K562 (cell line): ENCODE measurements around the gene FRMD5. TPM values are rescaled to one million over a fixed set of nuclear protein-coding genes. Genes with fewer than 3 reads are reported as not detected.

Experiments used
- ATAC-seq: fragments of 200-7000 bp; cut with Tn5 transposase; 3 replicates; pipeline ENCODE4 v1.9.1; 2020; ENCODE audit warnings: moderate library complexity
- BruUV-seq: library from RNA; stranded (reverse); fragments of 400-500 nt; replicated peaks from 2 replicates; lab custom pipeline; 2021; lab: Mats Ljungman, UMichigan
- CTCF ChIA-PET: fragments of 300-600 bp; formaldehyde crosslinking; extraction: SDS; loops from one replicate; lab custom pipeline; 2021; ENCODE audit warnings: low intra/inter-chr PET ratio; lab: Yijun Ruan, JAX
- POLR2A ChIA-PET: fragments of 300-600, 350-650 bp; sonication (Branson Sonifier 250); formaldehyde crosslinking; extraction: SDS; loops from one replicate; lab custom pipeline; 2021; ENCODE audit warnings: antibody characterized with exemption, inconsistent platforms; lab: Yijun Ruan, JAX
- DNase-seq, 4 experiments: peaks; one replicate each; pipeline versions ENCODE4 v3.0.0 to v3.0.0-alpha.2; 2011 to 2018; ENCODE audit warnings: low spot score in 3 of 4, mixed read lengths in 3 of 4; ENCODE audit errors: extremely low read depth in 1 of 4
- FAIRE-seq: peaks from 2 replicates; lab custom pipeline; 2011; peaks lifted over from hg19 to GRCh38; lab: Jason Lieb, UNC
- H2AFZ ChIP-seq: 2 replicates; pipeline ENCODE4 v1.6.0; 2011; ENCODE audit warnings: low read depth, low read length, control low read depth, inconsistent platforms
- H3K27ac ChIP-seq: fragments of 200-600 bp; 3 replicates; pipeline ENCODE4 v1.8.0; 2011; ENCODE audit warnings: low read depth, mild to moderate bottlenecking, control low read depth, inconsistent platforms, low read length, moderate library complexity, mixed read lengths; ENCODE audit errors: extremely low read depth
- H3K27me3 ChIP-seq, 2 experiments: fragments of 300-600 bp in 1 of 2; 2 replicates in 1 of 2; 3 replicates in 1 of 2; pipeline versions ENCODE4 v1.6.0 to v1.8.0; 2011; ENCODE audit warnings: inconsistent platforms in 2 of 2, low read length in 2 of 2, mild to moderate bottlenecking in 1 of 2, mixed read lengths in 1 of 2, moderate library complexity in 1 of 2; ENCODE audit not compliant: control insufficient read depth in 2 of 2, insufficient read depth in 2 of 2
- H3K36me3 ChIP-seq: fragments of 300-600 bp; 3 replicates; pipeline ENCODE4 v1.8.0; 2011; ENCODE audit warnings: mild to moderate bottlenecking, low read length, inconsistent platforms; ENCODE audit not compliant: control insufficient read depth, insufficient read depth
- H3K4me1 ChIP-seq, 2 experiments: fragments of 200-600 bp in 1 of 2; replicated peaks in 1 of 2; 2 replicates in 1 of 2; 3 replicates in 1 of 2; pipeline versions ENCODE4 v1.5.1 to v1.8.0; 2011; ENCODE audit warnings: inconsistent platforms in 2 of 2, low read length in 2 of 2, mild to moderate bottlenecking in 1 of 2, mixed read lengths in 1 of 2, moderate library complexity in 1 of 2; ENCODE audit not compliant: control insufficient read depth in 2 of 2, insufficient read depth in 2 of 2
- H3K4me2 ChIP-seq: 2 replicates; pipeline ENCODE4 v1.6.1; 2011; ENCODE audit warnings: low read length, control low read depth, inconsistent platforms, mixed read lengths; ENCODE audit not compliant: insufficient read depth
- H3K4me3 ChIP-seq: fragments of 200-600 bp; sonication (generic), shearing (Covaris generic); 2 replicates; pipeline ENCODE4 v1.5.1; 2016; ENCODE audit warnings: control low read depth, inconsistent platforms
- H3K79me2 ChIP-seq: fragments of 200-600 bp; 3 replicates; pipeline ENCODE4 v1.8.0; 2011; ENCODE audit warnings: low read length, inconsistent platforms; ENCODE audit not compliant: control insufficient read depth, insufficient read depth
- H3K9ac ChIP-seq, 2 experiments: 2 replicates each; pipeline versions ENCODE4 v1.6.0 to v1.6.1; 2011; ENCODE audit warnings: low read depth in 2 of 2, low read length in 2 of 2, control low read depth in 1 of 2, inconsistent platforms in 1 of 2, mild to moderate bottlenecking in 1 of 2, mixed read lengths in 1 of 2; ENCODE audit not compliant: insufficient read depth in 1 of 2
- H3K9me1 ChIP-seq: one replicate; pipeline ENCODE4 v1.6.0; 2011; ENCODE audit warnings: inconsistent platforms, mild to moderate bottlenecking, low read length, moderate library complexity; ENCODE audit not compliant: control insufficient read depth, insufficient read depth
- H3K9me3 ChIP-seq: replicated peaks from 2 replicates; pipeline ENCODE4 v1.5.1; 2011; ENCODE audit warnings: low read depth, low read length, inconsistent platforms; ENCODE audit not compliant: control insufficient read depth, insufficient read depth
- H4K20me1 ChIP-seq: replicated peaks from 2 replicates; pipeline ENCODE4 v1.6.1; 2011; ENCODE audit warnings: low read length, inconsistent platforms, mixed read lengths; ENCODE audit not compliant: control insufficient read depth, insufficient read depth
- ATF1 ChIP-seq, 2 experiments: fragments of 450-650 bp in 1 of 2; IDR thresholded peaks; 2 replicates each; pipeline ENCODE4 v1.6.1; 2016; ENCODE audit warnings: missing compliant biosample characterization in 1 of 2, missing genetic modification characterization in 1 of 2
- HSF4 ChIP-seq: fragments of 250-450 bp; sonication (Bioruptor Pico); IDR thresholded peaks from 2 replicates; pipeline ENCODE4 v2.1.2; 2022; ENCODE audit warnings: mild to moderate bottlenecking, moderate library complexity, borderline replicate concordance
- JUNB ChIP-seq: fragments of 450-650 bp; formaldehyde crosslinking; conservative IDR thresholded peaks from 2 replicates; pipeline ENCODE4 v1.4.0; 2020; ENCODE audit warnings: mild to moderate bottlenecking
- MTA2 ChIP-seq: fragments of 450-650 bp; IDR thresholded peaks from 2 replicates; pipeline ENCODE4 v1.6.1; 2016; ENCODE audit warnings: low read depth
- NCOA2 ChIP-seq, 2 experiments: fragments of 450-650 bp; IDR thresholded peaks; 2 replicates each; pipeline ENCODE4 v1.6.1; 2018; ENCODE audit warnings: mild to moderate bottlenecking in 2 of 2, moderate library complexity in 1 of 2; ENCODE audit not compliant: partially characterized antibody in 2 of 2
- NUFIP1 ChIP-seq: fragments of 450-650 bp; IDR thresholded peaks from 2 replicates; pipeline ENCODE4 v1.6.1; 2018; ENCODE audit not compliant: partially characterized antibody
- PML ChIP-seq: IDR thresholded peaks from 2 replicates; pipeline ENCODE4 v1.6.1; 2012; ENCODE audit warnings: low read length, inconsistent platforms
- SMC3 ChIP-seq: conservative IDR thresholded peaks from 2 replicates; pipeline ENCODE4 v1.6.1; 2011; ENCODE audit warnings: low read depth, low read length, improper control_type of control experiment; ENCODE audit not compliant: insufficient read depth
- ZNF316 ChIP-seq: fragments of 450-650 bp; IDR thresholded peaks from 2 replicates; pipeline ENCODE4 v1.6.1; 2016
- WGBS: fragments of 100-300 bp; shearing (Covaris generic); methylation state at CpG from one replicate; pipeline ENCODE4 v1.1.6; 2016; ENCODE audit warnings: low coverage, mixed read lengths; ENCODE audit not compliant: insufficient coverage; ENCODE audit errors: missing lambda C conversion rate; 5-methylcytosine and 5-hydroxymethylcytosine counted together
- in situ Hi-C: fragments of 300-500 bp; cut with MboI; formaldehyde crosslinking; loops from 4 replicates; pipeline ENCODE4 v1.15.0; 2018; ENCODE audit warnings: inconsistent platforms, mixed read lengths
- intact Hi-C: fragments of 100-400 bp; cut with micrococcal nuclease; formaldehyde crosslinking; loops from 2 replicates; pipeline ENCODE4 v1.14.2; 2022
- polyA plus RNA-seq, 8 experiments: library from polyadenylated mRNA; depleted of rRNA in 4 of 8; stranded (reverse) in 5 of 8; unstranded in 3 of 8; fragments of >200 nt; fragmentation: Nextera tagmentation in 2 of 8; fragmentation: Illumina TruSeq in 1 of 8; extraction: Ambion mirVana in 2 of 8; extraction: Trizol in 1 of 8; gene quantifications; 2 replicates each; pipeline versions ENCODE4 v1.2.1 to v1.2.3, GENCODE V29; 2011 to 2014; ENCODE audit warnings: inconsistent platforms in 1 of 8, missing spikeins in 1 of 8
- total RNA-seq, 7 experiments: library from RNA; depleted of rRNA in 6 of 7; stranded (reverse); fragments of >200 nt in 6 of 7; fragmentation: Illumina TruSeq in 2 of 7; extraction: Trizol in 2 of 7; gene quantifications; 2 replicates each; pipeline versions ENCODE4 v1.2.1 to v1.2.3, GENCODE V29; 2011 to 2021; ENCODE audit warnings: low replicate concordance in 1 of 7
- TF ChIP-seq, protein P1 (sequence below), 2 experiments: fragments of 450-650 bp in 1 of 2; IDR thresholded peaks; 2 replicates each; pipeline ENCODE4 v1.6.1; 2011 to 2017; ENCODE audit warnings: low read depth in 2 of 2, antibody characterized with exemption in 1 of 2, borderline replicate concordance in 1 of 2, low read length in 1 of 2, mild to moderate bottlenecking in 1 of 2, mixed read lengths in 1 of 2; ENCODE audit not compliant: control insufficient read depth in 1 of 2
- TF ChIP-seq, protein P2 (sequence below): fragments of 250-450 bp; sonication (Bioruptor Pico); IDR thresholded peaks from 2 replicates; pipeline ENCODE4 v1.4.0; 2020; ENCODE audit warnings: borderline replicate concordance
- TF ChIP-seq, protein P3 (sequence below): fragments of 450-650 bp; IDR thresholded peaks from 2 replicates; pipeline ENCODE4 v1.6.1; 2016; ENCODE audit warnings: low read depth, mild to moderate bottlenecking, moderate library complexity
- TF ChIP-seq, protein P4 (sequence below): fragments of 250-450 bp; sonication (Bioruptor Pico); IDR thresholded peaks from 2 replicates; pipeline ENCODE4 v1.9.0; 2021; ENCODE audit warnings: mild to moderate bottlenecking
- TF ChIP-seq, protein P5 (sequence below): fragments of 450-650 bp; IDR thresholded peaks from 2 replicates; pipeline ENCODE4 v1.6.1; 2017; ENCODE audit warnings: antibody characterized with exemption

The FRMD5 gene
- total and polyA plus RNA-seq, 9 of the 15 experiments (the other 6 are each of a cell fraction or from before 2014, with no cell fraction given): 0.13 to 0.38 TPM; not detected in 7

DNA sequence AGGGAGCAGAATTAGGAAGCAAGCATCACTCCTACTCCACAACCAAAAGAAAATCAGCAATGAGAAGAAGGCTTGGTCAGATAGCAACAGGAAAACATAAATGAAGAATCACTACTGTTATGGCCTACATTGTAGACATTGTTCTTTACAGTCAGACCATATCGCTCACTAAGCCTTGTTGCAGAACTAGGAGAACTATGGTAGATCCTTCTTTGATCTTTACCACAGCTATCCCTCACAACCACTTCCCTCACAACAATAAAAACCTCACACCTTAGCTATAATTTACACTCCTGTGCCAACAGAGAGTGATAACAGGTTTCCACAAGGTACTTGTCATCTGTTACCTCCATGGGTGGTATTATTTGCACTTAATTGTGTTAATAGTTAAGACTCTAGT is 241.7 kb downstream of the FRMD5 start (continued):
- no peak for TF ChIP-seq ATF1 (CRISPR knock-in tag; IDR thresholded peaks at IDR 0.05)
- TF ChIP-seq ATF1 (tag; IDR thresholded peaks at IDR 0.05): no peak
- TF ChIP-seq, protein P1, sequence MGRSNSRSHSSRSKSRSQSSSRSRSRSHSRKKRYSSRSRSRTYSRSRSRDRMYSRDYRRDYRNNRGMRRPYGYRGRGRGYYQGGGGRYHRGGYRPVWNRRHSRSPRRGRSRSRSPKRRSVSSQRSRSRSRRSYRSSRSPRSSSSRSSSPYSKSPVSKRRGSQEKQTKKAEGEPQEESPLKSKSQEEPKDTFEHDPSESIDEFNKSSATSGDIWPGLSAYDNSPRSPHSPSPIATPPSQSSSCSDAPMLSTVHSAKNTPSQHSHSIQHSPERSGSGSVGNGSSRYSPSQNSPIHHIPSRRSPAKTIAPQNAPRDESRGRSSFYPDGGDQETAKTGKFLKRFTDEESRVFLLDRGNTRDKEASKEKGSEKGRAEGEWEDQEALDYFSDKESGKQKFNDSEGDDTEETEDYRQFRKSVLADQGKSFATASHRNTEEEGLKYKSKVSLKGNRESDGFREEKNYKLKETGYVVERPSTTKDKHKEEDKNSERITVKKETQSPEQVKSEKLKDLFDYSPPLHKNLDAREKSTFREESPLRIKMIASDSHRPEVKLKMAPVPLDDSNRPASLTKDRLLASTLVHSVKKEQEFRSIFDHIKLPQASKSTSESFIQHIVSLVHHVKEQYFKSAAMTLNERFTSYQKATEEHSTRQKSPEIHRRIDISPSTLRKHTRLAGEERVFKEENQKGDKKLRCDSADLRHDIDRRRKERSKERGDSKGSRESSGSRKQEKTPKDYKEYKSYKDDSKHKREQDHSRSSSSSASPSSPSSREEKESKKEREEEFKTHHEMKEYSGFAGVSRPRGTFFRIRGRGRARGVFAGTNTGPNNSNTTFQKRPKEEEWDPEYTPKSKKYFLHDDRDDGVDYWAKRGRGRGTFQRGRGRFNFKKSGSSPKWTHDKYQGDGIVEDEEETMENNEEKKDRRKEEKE (IDR thresholded peaks at IDR 0.05; ENCODE audit: borderline replicate concordance in 1 of 2, control insufficient read depth in 1 of 2, low read depth in 2 of 2, low read length in 1 of 2): no peak

DNA sequence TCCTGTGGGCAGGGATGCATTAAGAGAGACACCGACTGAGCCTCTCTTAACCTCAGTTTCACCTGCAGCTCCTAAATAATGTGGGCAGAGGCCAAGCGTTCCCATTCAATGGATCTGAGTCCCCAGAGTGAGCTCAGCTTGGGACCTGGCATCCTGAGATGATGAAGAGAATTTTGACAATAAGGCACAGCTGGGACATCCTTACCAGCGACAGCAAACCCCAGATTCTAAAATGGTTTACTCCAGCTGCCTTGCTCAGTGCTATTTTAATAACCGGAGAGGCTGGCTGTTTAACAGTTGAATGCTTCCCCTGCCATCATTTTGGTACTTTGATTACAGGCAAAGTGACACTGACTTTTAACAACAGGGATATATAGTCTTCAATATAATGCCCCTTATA is 244.5 kb downstream of the FRMD5 start:
- intact Hi-C loops: no loop called here
- FAIRE-seq (no peak), ATAC-seq (no peak), DNase-seq (no peak)
- Histone ChIP-seq H3K36me3 (no peaks in the 10 kb centered on the region), H3K4me3 (no peak overlapping the region), H2AFZ (no peak overlapping the region), H3K9me3 (no peaks in the 10 kb centered on the region), H3K27ac (no peak overlapping the region), H3K79me2 (no peaks in the 10 kb centered on the region; the same call in 2 of the 3 replicates), H3K4me1 (no peaks in the 10 kb centered on the region), H3K4me2 (no peak overlapping the region), H3K27me3 (peaks cover 7 to 14% of the 10 kb centered on the region in 2 experiments; a peak in 3 of 5 replicates), H4K20me1 (no peaks in the 10 kb centered on the region), H3K9me1 (peaks cover 3% of the 10 kb centered on the region), H3K9ac (no peak overlapping the region)
- WGBS: 0% methylated on average over 4 of the region's 4 CpGs
- POLR2A ChIA-PET: interaction anchor here (0.6 to 1.0 kb wide), 3 partner anchors 32 to 80 kb away, joined by 3 read pairs; no protein-coding TSS in a partner anchor
- CTCF ChIA-PET: no interaction called here
- in situ Hi-C loops: no loop called here
- BruUV-seq: no TSS peak
- TF ChIP-seq PML (no peak), NUFIP1 (no peak), SMC3 (no peak), MTA2 (no peak), ZNF316 (no peak), NCOA2 (IDR thresholded peaks at IDR 0.05; ENCODE audit: partially characterized antibody in 2 of 2) (no peak), JUNB (no peak), HSF4 (no peak)
- TF ChIP-seq, protein P2, sequence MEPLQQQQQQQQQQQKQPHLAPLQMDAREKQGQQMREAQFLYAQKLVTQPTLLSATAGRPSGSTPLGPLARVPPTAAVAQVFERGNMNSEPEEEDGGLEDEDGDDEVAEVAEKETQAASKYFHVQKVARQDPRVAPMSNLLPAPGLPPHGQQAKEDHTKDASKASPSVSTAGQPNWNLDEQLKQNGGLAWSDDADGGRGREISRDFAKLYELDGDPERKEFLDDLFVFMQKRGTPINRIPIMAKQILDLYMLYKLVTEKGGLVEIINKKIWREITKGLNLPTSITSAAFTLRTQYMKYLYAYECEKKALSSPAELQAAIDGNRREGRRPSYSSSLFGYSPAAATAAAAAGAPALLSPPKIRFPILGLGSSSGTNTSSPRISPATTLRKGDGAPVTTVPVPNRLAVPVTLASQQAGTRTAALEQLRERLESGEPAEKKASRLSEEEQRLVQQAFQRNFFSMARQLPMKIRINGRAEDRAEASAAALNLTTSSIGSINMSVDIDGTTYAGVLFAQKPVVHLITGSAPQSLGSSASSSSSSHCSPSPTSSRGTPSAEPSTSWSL (CRISPR knock-in tag): no peak
- TF ChIP-seq, protein P3, sequence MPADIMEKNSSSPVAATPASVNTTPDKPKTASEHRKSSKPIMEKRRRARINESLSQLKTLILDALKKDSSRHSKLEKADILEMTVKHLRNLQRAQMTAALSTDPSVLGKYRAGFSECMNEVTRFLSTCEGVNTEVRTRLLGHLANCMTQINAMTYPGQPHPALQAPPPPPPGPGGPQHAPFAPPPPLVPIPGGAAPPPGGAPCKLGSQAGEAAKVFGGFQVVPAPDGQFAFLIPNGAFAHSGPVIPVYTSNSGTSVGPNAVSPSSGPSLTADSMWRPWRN: no peak
- TF ChIP-seq, protein P4, sequence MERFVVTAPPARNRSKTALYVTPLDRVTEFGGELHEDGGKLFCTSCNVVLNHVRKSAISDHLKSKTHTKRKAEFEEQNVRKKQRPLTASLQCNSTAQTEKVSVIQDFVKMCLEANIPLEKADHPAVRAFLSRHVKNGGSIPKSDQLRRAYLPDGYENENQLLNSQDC (CRISPR knock-in tag): no peak
- TF ChIP-seq, protein P5, sequence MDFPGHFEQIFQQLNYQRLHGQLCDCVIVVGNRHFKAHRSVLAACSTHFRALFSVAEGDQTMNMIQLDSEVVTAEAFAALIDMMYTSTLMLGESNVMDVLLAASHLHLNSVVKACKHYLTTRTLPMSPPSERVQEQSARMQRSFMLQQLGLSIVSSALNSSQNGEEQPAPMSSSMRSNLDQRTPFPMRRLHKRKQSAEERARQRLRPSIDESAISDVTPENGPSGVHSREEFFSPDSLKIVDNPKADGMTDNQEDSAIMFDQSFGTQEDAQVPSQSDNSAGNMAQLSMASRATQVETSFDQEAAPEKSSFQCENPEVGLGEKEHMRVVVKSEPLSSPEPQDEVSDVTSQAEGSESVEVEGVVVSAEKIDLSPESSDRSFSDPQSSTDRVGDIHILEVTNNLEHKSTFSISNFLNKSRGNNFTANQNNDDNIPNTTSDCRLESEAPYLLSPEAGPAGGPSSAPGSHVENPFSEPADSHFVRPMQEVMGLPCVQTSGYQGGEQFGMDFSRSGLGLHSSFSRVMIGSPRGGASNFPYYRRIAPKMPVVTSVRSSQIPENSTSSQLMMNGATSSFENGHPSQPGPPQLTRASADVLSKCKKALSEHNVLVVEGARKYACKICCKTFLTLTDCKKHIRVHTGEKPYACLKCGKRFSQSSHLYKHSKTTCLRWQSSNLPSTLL: no peak
